Trophoblast cell (in vitro differentiated cells and primary cell): ENCODE results near the gene SIK2.

Experiments used
- DNase-seq, 2 donors: peaks; one replicate each; pipeline ENCODE4 v3.0.0-alpha.2; 2016
- H2AFZ ChIP-seq: 2 replicates; pipeline ENCODE4 v1.6.1; 2013; ENCODE audit warnings: low read length, moderate library complexity, mild to moderate bottlenecking; ENCODE audit not compliant: insufficient read depth, poor library complexity
- H2AK5ac ChIP-seq: 2 replicates; pipeline ENCODE4 v1.6.1; 2013; ENCODE audit warnings: mild to moderate bottlenecking, low read length
- H2BK120ac ChIP-seq: 2 replicates; pipeline ENCODE4 v1.6.1; 2013; ENCODE audit warnings: low read length, mild to moderate bottlenecking, moderate library complexity; ENCODE audit not compliant: insufficient read depth, poor library complexity
- H2BK12ac ChIP-seq: 2 replicates; pipeline ENCODE4 v1.6.1; 2013; ENCODE audit warnings: mild to moderate bottlenecking, low read length, moderate library complexity
- H2BK5ac ChIP-seq: 2 replicates; pipeline ENCODE4 v1.6.1; 2013; ENCODE audit warnings: low read length, low read depth, moderate library complexity, mild to moderate bottlenecking; ENCODE audit not compliant: poor library complexity
- H3K14ac ChIP-seq: 2 replicates; pipeline ENCODE4 v1.6.1; 2013; ENCODE audit warnings: mild to moderate bottlenecking, low read length
- H3K18ac ChIP-seq: 2 replicates; pipeline ENCODE4 v1.6.1; 2013; ENCODE audit warnings: mild to moderate bottlenecking, low read length
- H3K23ac ChIP-seq: 2 replicates; pipeline ENCODE4 v1.6.1; 2013; ENCODE audit warnings: low read length
- H3K27ac ChIP-seq: 2 replicates; pipeline ENCODE4 v1.5.1; 2013; ENCODE audit warnings: low read depth, mild to moderate bottlenecking, inconsistent platforms, low read length, moderate library complexity
- H3K27me3 ChIP-seq: 2 replicates; pipeline ENCODE4 v1.6.1; 2013; ENCODE audit warnings: inconsistent platforms, mild to moderate bottlenecking, low read length, moderate library complexity; ENCODE audit not compliant: insufficient read depth
- H3K36me3 ChIP-seq, 2 experiments: 1 replicate in 1 of 2; 2 replicates in 1 of 2; pipeline ENCODE4 v1.6.1; 2013; ENCODE audit warnings: low read length in 2 of 2, mild to moderate bottlenecking in 2 of 2, moderate library complexity in 1 of 2; ENCODE audit not compliant: insufficient read depth in 2 of 2, control insufficient read depth in 1 of 2
- H3K4ac ChIP-seq: 2 replicates; pipeline ENCODE4 v1.6.1; 2013; ENCODE audit warnings: low read depth, mild to moderate bottlenecking, low read length, moderate library complexity
- H3K4me1 ChIP-seq, 2 experiments: 1 replicate in 1 of 2; 2 replicates in 1 of 2; pipeline ENCODE4 v1.6.1; 2013; ENCODE audit warnings: low read length in 2 of 2, mild to moderate bottlenecking in 2 of 2, moderate library complexity in 1 of 2; ENCODE audit not compliant: insufficient read depth in 2 of 2, control insufficient read depth in 1 of 2
- H3K4me2 ChIP-seq: 2 replicates; pipeline ENCODE4 v1.6.1; 2013; ENCODE audit warnings: inconsistent platforms, mild to moderate bottlenecking, low read length, moderate library complexity
- H3K4me3 ChIP-seq: 2 replicates; pipeline ENCODE4 v1.5.1; 2013; ENCODE audit warnings: mild to moderate bottlenecking, low read depth, low read length, inconsistent platforms
- H3K79me1 ChIP-seq: one replicate; pipeline ENCODE4 v1.6.1; 2013; ENCODE audit warnings: low read length
- H3K79me2 ChIP-seq: 2 replicates; pipeline ENCODE4 v1.6.1; 2013; ENCODE audit warnings: low read length, mild to moderate bottlenecking; ENCODE audit not compliant: control insufficient read depth, insufficient read depth, poor library complexity
- H3K9ac ChIP-seq: 2 replicates; pipeline ENCODE4 v1.6.1; 2013; ENCODE audit warnings: mild to moderate bottlenecking, low read length
- H3K9me3 ChIP-seq: 2 replicates; pipeline ENCODE4 v1.6.1; 2013; ENCODE audit warnings: low read depth, mild to moderate bottlenecking, control low read depth, inconsistent platforms, low read length; ENCODE audit not compliant: insufficient read depth
- H4K12ac ChIP-seq: 2 replicates; pipeline ENCODE4 v1.6.1; 2013; ENCODE audit warnings: low read depth, mild to moderate bottlenecking, low read length, moderate library complexity
- H4K8ac ChIP-seq: 2 replicates; pipeline ENCODE4 v1.6.1; 2013; ENCODE audit warnings: low read depth, mild to moderate bottlenecking, low read length, moderate library complexity
- H4K91ac ChIP-seq: one replicate; pipeline ENCODE4 v1.6.1; 2013; ENCODE audit warnings: low read depth, mild to moderate bottlenecking, low read length, moderate library complexity
- WGBS: extraction: QIAGEN DNeasy Blood & Tissue Kit; methylation state at CpG from one replicate; pipeline ENCODE4 v1.1.7; 2013; ENCODE audit warnings: missing lambda C conversion rate; ENCODE audit not compliant: insufficient read length, insufficient coverage; ENCODE audit errors: extremely low coverage; 5-methylcytosine and 5-hydroxymethylcytosine counted together

The SIK2 gene

GRCh38 chr11:111703576-111703975 is 101.3 kb downstream of the SIK2 start:
- Histone ChIP-seq H2AFZ (no peak overlapping the region), H3K79me1 (no peaks in the 10 kb centered on the region)
- DNase-seq, result peak in 1 of 2 donors; percentile 33

DNA sequence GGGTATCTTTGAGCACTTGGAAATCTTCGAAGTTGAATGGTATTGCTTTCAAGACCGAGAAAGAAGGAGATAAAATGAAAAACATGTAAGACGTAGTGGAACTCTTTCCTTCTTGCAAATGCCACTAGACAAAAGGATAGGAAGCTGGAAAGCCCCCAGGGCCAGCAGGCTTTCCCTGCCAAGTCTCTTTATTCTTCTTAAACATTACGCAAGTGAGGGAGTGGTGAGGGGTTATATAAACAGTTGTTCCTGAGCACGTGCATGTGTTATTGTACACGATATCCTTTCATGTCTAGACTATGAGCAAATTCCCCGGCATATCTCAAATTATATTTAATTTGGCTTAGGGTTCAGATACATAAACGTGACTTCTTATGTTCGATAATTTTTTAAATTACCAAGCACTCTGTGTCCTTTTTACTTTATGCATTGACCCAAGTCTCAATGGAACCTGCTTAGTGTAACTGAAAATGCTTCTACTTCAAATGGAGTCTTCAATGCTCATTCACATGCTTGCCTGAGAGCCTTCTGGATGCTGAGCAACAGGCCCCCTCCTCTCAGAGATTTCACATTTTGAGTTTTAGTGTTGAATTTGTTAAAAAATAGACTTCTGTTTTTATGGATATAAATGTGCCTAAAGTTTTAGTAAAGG is 104.9 kb downstream of the SIK2 start:
- H3K79me2 ChIP-seq, result no peaks in the 10 kb centered on the region
- H3K27ac ChIP-seq, result no peak overlapping the region
- no peak overlapping the region for H2AFZ ChIP-seq
- no peak overlapping the region for H4K91ac ChIP-seq
- H3K4me2 ChIP-seq, result no peak overlapping the region
- no peaks in the 10 kb centered on the region for H3K27me3 ChIP-seq
- H3K4me3 ChIP-seq, result no peak overlapping the region
- no peak overlapping the region for H4K12ac ChIP-seq
- no peaks in the 10 kb centered on the region for H3K79me1 ChIP-seq
- H2AK5ac ChIP-seq, result no peak overlapping the region
- no peaks in the 10 kb centered on the region for H3K9me3 ChIP-seq
- no peak overlapping the region for H4K8ac ChIP-seq
- H3K4ac ChIP-seq, result no peak overlapping the region
- DNase-seq, result peak; percentile 46 to 55
- H3K14ac ChIP-seq, result no peak overlapping the region
- no peaks in the 10 kb centered on the region for H3K4me1 ChIP-seq
- no peak overlapping the region for H3K23ac ChIP-seq
- no peak overlapping the region for H3K9ac ChIP-seq
- no peak overlapping the region for H2BK12ac ChIP-seq
- H2BK120ac ChIP-seq, result no peak overlapping the region
- no CpG with 5 or more reads among the region's 9 CpGs for WGBS
- no peak overlapping the region for H2BK5ac ChIP-seq
- H3K18ac ChIP-seq, result no peak overlapping the region
- peaks cover 5 to 21% of the 10 kb centered on the region in 2 experiments for H3K36me3 ChIP-seq

More at GRCh38 chr11:111703576-111703975, 101.3 kb downstream of the SIK2 start:
- H3K9ac ChIP-seq, result no peak overlapping the region
- peaks cover 4 to 15% of the 10 kb centered on the region in 2 experiments for H3K36me3 ChIP-seq
- H2BK5ac ChIP-seq, result no peak overlapping the region
- H3K14ac ChIP-seq, result no peak overlapping the region
- no peaks in the 10 kb centered on the region for H3K4me1 ChIP-seq
- H3K4me2 ChIP-seq, result no peak overlapping the region
- H2BK120ac ChIP-seq, result no peak overlapping the region
- no peak overlapping the region for H3K27ac ChIP-seq
- H3K23ac ChIP-seq, result no peak overlapping the region
- H3K9me3 ChIP-seq, result no peaks in the 10 kb centered on the region
- H2BK12ac ChIP-seq, result no peak overlapping the region
- no CpG with 5 or more reads among the region's 1 CpG for WGBS
- H4K91ac ChIP-seq, result no peak overlapping the region
- H3K4ac ChIP-seq, result no peak overlapping the region
- no peaks in the 10 kb centered on the region for H3K27me3 ChIP-seq
- no peak overlapping the region for H3K18ac ChIP-seq
- no peak overlapping the region for H3K4me3 ChIP-seq
- H4K12ac ChIP-seq, result no peak overlapping the region
- H3K79me2 ChIP-seq, result no peaks in the 10 kb centered on the region
- no peak overlapping the region for H2AK5ac ChIP-seq
- H4K8ac ChIP-seq, result no peak overlapping the region

DNA sequence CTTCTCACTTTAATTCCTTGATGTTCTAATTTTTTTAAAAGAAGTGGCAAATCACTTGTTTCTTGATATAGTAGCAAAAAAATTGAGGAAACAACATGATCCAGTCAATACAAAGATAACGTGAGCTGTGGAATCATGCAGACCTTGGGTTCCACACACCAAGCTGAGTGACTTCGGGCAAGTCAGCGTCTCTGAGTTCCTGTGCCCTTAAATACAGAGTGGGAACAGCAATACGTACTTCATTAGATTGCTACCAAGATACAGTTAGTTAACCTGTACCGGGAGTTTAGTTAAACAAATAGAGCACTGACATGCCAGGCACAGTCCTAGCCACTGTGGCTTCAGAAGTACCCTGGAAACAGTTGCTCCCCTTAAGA is 105.4 kb downstream of the SIK2 start:
- Histone ChIP-seq H3K79me2 (no peaks in the 10 kb centered on the region), H4K91ac (no peak overlapping the region), H3K9me3 (no peaks in the 10 kb centered on the region), H2BK120ac (no peak overlapping the region), H4K12ac (no peak overlapping the region), H3K27ac (no peak overlapping the region), H3K4me1 (no peaks in the 10 kb centered on the region), H3K36me3 (peaks cover 5 to 20% of the 10 kb centered on the region in 2 experiments), H2BK12ac (no peak overlapping the region), H3K23ac (no peak overlapping the region), H3K18ac (no peak overlapping the region), H2BK5ac (no peak overlapping the region), H3K9ac (no peak overlapping the region), H2AK5ac (no peak overlapping the region), H3K4ac (no peak overlapping the region), H3K14ac (no peak overlapping the region), H3K4me2 (no peak overlapping the region), H2AFZ (no peak overlapping the region), H3K4me3 (no peak overlapping the region), H3K79me1 (no peaks in the 10 kb centered on the region), H3K27me3 (no peaks in the 10 kb centered on the region), H4K8ac (no peak overlapping the region)
- DNase-seq, result no peak
- WGBS, result no CpG with 5 or more reads among the region's 5 CpGs

DNA sequence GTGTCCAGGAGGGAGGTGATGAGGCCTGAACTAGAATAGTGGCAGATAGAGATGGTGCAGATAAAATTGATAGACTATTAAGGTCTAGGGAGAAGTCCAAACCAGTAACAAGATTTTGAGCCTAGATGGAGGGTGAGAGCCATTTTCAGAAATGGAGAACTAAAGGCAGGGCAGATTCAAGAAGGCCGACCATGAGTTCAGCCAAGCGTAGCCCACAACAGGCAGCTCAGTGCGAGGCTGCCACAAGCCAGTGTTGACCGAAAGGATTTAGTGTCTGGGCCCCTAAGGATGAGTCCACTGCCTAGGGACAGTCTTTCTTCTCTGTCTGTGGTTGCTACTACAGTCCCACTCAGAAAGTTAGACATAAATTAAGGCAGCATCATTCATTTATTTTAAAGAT is 112.3 kb downstream of the SIK2 start:
- H3K4me2 ChIP-seq, result no peak overlapping the region
- peaks cover 10 to 11% of the 10 kb centered on the region in 2 experiments for H3K36me3 ChIP-seq
- H3K27me3 ChIP-seq, result no peaks in the 10 kb centered on the region
- H2AFZ ChIP-seq, result no peak overlapping the region
- H2BK12ac ChIP-seq, result no peak overlapping the region
- no peak overlapping the region for H2BK5ac ChIP-seq
- no peaks in the 10 kb centered on the region for H3K79me2 ChIP-seq
- no peaks in the 10 kb centered on the region for H3K4me1 ChIP-seq
- no peak overlapping the region for H3K4me3 ChIP-seq
- no peak overlapping the region for H4K91ac ChIP-seq
- no CpG with 5 or more reads among the region's 4 CpGs for WGBS
- H3K79me1 ChIP-seq, result no peaks in the 10 kb centered on the region
- no peak overlapping the region for H4K12ac ChIP-seq
- H4K8ac ChIP-seq, result no peak overlapping the region
- no peak overlapping the region for H2AK5ac ChIP-seq
- no peak overlapping the region for H3K18ac ChIP-seq
- no peak overlapping the region for H2BK120ac ChIP-seq
- no peak overlapping the region for H3K27ac ChIP-seq
- no peak overlapping the region for H3K23ac ChIP-seq
- no peaks in the 10 kb centered on the region for H3K9me3 ChIP-seq
- no peak overlapping the region for H3K14ac ChIP-seq
- no peak overlapping the region for H3K9ac ChIP-seq
- DNase-seq, result no peak
- no peak overlapping the region for H3K4ac ChIP-seq
